ENCODE results near the gene GABPB2.

The GABPB2 gene

DNA sequence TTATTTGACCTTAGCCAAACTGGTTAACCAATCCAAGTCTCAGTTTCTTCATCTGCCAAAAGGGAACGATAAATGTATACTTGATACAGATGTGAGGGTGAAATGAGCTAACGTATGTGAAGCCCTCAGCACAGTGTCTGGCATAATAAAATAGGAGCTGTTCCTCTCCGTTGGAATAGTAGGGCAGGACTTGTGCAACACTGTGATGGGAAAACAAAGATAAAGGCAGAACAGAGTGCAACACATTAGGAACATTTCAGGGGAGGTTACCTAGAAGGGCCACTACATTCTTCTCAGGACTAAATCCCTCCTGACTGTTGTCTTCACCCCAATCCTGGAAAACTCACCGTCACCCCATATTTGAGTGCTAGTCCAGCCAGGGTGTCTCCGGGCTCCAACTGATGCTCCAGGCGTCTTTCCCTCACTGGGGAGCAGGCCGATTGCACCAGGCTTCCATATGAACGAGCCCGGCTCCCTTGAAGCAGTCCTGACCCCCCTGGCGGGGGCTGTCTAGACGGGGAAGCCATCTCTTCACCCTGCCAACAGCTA lies 94.2 kb downstream of the GABPB2 start:
- DNase-seq (ENCODE audit: low read depth in 2 of 2) = no peak

DNA sequence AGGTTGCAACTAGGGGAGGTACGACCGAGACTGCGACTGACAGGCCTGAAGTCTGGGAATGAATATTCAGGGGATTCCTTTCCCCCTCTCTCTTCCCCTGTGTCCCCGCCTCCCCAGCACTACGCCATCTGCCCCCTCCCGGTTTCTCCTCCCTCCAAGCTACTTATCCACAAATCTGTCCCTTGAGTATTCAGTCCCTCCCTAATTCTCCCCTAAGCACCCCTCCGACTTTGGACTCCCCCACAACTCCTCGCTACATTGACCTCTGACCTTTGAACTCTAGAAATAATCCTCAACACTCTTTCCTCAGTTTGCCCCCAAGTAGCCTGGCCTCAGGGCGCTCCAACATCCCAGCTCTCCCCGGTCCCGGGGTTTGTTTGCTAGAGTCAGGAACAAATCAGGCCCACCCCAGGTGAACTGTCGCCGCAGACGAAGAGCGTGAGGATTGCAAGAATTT lies 94.7 kb downstream of the GABPB2 start:
- DNase-seq (ENCODE audit: low read depth in 2 of 2) = no peak

DNA sequence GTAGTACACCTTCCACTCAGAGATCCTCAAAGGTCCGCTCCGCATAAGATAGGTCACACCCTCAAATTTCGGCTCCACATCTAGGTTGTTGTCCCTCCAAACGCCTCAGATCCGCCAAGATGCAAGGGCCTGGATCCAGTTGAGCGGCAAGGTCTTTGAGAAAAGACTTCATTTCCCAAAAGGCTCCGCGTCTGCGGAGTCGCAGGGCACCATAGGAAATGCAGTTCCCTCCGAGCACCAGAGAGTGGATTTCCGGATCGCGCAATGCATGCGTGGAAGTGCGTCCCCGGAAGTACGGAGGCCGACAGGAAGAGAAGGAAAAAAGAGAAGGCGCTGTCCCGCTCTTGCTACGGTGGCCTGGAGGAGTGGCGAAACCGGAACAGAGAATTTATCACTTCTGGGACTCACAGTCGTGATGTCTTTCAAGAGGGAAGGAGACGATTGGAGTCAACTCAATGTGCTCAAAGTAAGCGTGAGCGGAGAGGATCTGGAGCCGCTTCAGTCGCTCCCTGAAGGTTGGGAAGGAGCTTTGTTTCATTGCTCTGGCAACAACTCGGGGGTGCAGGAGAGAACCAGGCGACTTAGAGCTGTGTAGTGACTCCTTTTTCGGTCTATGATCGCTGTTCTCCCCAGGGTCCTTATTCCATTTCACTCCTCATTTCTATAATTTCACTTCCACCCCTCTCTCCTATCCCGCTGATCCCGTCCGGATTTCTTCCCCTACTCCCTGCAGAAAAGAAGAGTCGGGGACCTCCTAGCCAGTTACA lies 95.4 kb downstream of the GABPB2 start, which contains the start of the genes LYSMD1 and SCNM1:
Gene LYSMD1, minus strand, starts transcription at position 165 of the 767 bp plus-strand sequence. CDS start 644 bp downstream, outside the sequence.
Gene SCNM1, plus strand, starts transcription at position 407 of the 767 bp plus-strand sequence. Its CDS starts 9 bp downstream, at position 416.
- peak; percentile 87 to 92 for DNase-seq (ENCODE audit: low read depth in 2 of 2)

DNA sequence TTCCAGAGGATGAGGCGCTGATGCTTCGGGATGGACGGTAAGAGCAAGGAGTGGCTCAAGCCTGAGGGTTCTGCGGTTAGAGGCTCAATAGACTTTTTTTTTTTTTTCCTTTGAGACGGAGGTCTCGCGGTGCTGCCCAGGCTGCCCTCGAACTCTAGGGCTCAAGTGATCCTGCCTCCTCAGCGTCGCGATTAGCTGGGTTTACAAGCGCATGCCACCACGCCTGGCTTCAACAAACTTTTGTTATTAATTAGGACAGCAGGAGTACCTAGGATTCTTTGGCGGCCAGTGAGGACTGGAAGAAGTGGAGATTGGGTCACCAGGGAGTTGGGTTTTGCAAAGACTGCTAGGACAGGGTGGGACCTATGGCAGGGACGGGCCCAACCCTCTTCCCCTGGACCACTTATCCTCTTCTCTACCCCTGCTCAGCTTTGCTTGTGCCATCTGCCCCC lies 96.0 kb downstream of the GABPB2 start:
- DNase-seq (ENCODE audit: low read depth in 2 of 2) = no peak

DNA sequence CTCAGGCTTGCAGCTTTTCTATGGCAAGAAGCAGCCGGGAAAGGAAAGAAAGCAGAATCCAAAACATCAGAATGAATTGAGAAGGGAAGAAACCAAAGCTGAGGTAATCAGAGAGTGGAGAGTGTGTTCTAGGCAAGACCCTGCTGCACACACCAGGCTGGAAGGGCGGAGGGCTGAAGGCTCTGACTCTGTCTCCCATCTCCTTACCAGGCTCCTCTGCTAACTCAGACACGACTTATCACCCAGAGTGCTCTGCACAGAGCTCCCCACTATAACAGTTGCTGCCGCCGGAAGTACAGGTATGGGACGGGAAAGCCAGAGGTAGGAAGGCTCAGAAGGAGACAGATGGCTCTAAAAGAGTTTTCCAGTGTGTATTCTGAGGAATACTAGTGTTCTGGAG lies 96.6 kb downstream of the GABPB2 start:
- DNase-seq (ENCODE audit: low read depth in 2 of 2) = no peak

DNA sequence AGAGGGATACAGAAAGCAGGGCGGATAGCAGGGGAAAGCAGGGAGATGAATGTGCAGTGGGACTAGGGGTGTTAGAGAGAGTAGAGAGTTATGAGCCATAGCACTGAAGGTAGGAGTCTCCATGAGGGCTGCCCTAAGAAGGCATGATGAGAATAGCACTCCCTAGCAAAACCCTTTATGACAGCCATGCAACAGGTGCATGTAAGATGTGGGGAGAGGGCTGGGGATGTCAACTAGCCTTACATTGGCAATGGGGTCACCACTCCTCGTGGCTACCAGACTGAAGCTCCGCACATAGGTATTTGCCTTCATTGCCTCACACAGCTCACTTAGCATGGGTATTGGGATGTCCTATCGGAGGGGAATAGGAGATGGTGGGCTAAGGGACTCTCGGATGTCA lies 100.6 kb downstream of the GABPB2 start:
- DNase-seq (ENCODE audit: low read depth in 2 of 2) = no peak

Measured in activated CD8-positive, alpha-beta memory T cell treated with anti-CD3 and anti-CD28 coated beads for 4 hours (primary cell).